ENCODE data around the gene ADIRF.
"Not testable (repeated sequence)": the region's sequence is repeated elsewhere in the genome, so short reads cannot be mapped to it uniquely, and the experiment has no call there.

ADIRF gene

DNA sequence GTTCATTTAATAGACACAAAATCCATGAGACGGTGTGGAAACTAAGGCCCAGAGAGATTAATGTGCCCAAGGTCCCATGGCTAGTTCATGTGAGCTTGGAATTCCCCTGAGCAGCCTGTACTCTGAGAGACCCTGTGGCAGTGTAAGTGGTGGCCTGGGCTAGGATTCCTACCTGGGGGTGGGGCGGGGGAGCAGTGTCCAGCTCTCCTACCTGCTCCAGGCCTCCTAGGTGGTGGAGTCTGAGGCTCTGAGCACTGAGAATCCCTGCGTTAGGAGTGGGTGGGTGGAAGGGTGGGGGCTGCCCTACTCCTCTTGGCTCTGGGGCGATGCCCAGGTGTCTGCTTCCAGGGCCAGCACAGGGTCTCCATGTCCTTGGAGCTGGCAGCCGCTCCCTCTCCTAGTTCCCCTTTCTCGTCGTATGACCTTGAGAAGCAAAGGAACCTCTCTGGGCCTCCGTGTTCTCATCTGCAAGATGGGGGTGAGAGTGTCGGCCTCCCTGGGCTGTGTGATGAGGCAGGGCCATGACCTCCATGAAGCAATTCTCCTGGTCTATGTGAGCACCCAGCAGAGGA, 7.3 kb upstream of the ADIRF start:
- no peak for DNase-seq (ENCODE audit: low spot score)

DNA sequence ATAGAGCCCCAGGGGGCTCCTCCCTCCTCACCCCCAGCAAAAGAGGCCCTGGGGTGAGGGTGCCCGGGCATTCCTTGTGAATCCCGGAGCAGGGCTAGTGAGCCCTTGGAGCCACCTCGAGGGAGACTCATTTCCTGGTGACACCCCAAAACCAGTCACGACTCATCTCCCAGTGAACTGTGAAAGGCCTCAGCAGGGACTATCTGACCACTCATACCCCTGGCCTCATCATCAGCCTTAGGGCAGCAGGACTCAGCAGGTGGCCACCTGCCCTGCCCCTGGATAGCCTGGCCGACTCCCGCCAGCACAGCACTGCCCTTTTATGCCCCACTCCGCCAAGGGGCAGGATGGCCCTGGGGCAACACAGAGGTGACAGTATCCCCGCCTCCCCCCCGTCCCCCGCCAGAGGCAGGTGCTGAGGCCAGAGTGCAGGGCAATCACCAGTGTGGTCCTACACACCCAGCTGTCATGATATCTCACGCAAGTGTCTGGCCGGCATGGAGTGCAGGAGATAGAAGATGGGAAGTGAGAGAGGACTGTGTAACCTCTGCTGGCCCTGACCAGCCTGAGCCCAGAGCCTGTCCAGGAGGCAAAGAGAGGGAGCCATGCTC, 6.7 kb upstream of the ADIRF start:
- DNase-seq (ENCODE audit: low spot score): no peak

DNA sequence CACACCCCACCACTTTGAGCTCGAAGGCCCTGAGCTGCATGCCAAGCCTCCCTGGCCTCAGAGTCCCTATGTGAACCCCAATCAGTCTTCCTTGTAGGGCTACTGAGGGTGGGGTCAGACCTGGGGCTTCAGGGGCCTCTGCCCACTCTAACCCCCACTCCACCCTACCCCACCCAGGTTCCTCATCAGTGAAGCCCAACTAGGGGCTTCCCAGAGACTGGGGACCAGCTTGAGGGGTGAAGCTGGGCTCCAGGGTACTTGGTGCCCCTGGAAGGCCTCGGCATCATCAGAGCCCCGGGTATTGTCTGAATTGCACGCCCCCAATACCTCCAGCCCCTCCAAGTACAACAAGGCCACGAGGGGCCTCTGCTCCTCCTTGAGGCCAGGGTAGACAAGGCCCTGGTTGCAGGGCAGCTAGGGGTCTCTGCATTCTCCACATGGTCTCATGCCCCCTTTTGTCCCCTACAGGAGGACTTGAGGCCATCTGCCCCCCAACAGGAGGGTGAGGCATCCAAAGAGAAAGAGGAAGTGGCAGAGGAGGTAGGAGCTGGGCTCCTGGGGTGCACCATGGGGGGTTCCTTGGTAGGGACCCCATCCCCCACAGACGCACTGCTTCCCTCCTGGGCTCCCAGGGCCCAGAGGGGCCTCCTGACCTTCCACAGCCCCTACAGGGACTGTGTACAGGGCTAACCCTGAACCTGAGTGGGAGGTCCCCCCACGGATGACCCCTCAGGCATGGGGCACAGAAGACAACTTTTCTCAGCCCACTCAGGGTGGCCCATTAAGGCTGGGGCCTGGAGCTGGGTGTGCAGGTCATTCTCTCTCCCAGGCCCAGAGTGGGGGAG, 5.9 kb upstream of the ADIRF start:
- no peak for DNase-seq (ENCODE audit: low spot score)

- DNase-seq (ENCODE audit: low spot score): no peak
Observed at GRCh38 chr10:86962981-86963310, 5.3 kb upstream of the ADIRF start.

- no peak for DNase-seq (ENCODE audit: low spot score)
Observed at GRCh38 chr10:86963341-86963919, 4.9 kb upstream of the ADIRF start.

DNA sequence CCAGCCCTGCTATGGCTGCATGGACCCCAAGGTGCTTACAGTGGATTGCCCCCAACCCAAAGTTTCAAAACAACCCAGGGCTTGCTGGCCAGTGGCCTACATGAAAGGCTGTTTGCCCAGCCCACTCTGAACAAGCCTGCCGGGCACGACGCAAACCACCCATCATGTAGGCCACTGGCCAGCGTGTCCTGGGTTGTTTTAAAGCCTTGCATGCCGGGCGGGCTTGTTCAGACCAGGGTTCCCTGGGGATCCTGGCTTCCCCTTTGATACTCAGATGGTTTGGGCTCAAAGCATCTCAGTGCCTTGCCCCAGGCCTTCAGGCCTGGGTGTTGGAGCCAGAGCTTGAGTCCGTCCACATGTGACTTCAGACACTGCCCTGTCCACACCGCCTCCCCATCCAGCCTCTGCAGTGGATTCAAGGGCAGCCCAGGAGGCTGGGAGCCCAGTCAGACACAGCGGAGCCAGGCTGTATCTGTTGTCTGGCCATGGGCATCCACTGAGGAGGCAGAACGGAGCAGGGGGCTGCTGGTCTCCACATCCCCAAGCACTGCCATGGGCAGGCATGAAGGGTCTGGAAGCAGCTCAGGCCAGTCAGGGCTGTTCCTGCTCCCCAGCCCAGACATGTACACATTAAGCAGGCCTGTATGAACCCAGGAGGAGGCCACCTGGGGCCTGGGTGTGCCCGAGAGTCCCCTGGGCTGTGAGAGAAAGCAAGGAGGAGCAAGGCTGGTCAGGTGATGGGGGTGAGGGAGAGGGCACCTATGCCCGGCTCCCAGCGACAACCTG, 4.0 kb upstream of the ADIRF start:
- no peak for DNase-seq (ENCODE audit: low spot score)

- no peak for DNase-seq (ENCODE audit: low spot score)
Observed at GRCh38 chr10:86964847-86965190, 3.5 kb upstream of the ADIRF start.

DNA sequence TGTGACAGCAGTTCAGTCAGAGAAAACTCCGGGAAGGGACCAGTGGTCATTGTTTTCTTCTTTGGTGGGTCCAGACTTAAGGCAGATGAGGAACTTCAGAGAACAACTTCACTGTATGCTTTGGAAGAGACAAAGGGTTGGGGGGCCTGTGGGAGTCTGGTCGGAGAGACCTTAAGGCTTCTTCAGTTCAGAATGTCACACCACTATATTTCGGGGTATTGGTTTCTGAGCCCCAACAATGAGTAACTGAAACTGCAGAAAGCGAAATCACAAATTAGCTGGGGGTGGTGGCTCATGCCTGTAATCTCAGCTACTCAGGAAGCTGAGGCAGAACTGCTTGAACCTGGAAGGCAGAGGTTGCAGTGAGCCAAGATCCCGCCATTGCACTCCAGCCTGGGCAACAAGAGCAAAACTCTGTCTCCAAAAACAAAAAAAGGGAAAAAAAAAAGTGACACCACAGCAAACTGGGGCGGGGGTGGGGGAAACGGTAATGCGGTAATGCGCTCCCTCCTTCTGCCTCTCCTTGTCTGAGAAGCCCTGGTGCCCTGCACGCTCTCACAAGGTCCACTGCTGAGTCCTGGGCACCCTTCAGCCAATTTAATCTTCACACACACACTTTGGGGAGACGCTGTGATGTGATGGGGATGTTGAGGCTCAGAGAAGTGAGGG, 2.2 kb upstream of the ADIRF start:
- no peak for DNase-seq (ENCODE audit: low spot score)

- DNase-seq (ENCODE audit: low spot score): no peak
Observed at GRCh38 chr10:86967481-86967941, 771 bp upstream of the ADIRF start.

GRCh38 chr10:86968994-86969355, 693 bp downstream of the ADIRF start:
- no peak for DNase-seq (ENCODE audit: low spot score)

GRCh38 chr10:86969421-86970041, 1.2 kb downstream of the ADIRF start:
- DNase-seq (ENCODE audit: low spot score): no peak

DNA sequence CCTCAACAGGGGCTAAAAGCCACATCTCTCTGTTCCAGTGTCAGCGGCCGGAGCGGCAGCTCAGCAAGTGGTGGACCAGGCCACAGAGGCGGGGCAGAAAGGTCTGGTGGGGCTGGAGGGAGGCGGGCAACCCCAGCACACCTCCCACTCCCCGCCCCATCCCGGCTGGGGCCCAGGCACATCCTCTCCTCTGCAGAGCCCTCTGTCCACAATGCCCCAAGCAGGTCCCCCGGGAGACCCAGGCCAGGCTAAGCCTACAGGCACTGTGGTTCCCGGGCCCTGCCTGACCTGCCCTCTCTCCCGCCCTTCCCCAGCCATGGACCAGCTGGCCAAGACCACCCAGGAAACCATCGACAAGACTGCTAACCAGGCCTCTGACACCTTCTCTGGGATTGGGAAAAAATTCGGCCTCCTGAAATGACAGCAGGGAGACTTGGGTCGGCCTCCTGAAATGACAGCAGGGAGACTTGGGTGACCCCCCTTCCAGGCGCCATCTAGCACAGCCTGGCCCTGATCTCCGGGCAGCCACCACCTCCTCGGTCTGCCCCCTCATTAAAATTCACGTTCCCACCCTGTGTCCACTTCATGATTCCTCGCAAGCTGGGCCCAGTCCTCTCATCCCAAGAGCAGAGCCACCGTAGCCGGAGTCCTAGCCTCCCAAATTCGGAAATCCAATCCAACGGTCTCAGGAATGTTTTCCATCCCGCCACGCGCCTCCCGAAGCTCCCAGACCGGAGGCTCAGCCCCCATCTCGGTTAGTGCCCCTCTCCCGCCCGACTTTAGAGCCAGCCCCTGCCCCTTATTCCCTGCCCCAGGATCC, 2.1 kb downstream of the ADIRF start:
- DNase-seq (ENCODE audit: low spot score): no peak

DNA sequence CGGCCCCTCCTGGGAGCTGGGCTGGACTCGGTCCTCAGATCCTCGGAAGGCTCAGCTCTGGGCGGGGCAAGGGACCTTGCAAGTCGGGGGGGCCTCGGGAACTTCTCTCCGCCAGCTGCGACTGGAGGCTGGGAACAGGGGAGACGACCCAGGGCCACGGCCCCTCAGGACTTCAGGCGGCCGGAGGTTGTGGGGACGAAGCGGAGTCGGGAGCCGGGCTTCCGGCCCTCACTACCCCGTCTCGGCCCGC, 2.6 kb downstream of the ADIRF start:
- DNase-seq (ENCODE audit: low spot score): no peak

- DNase-seq (ENCODE audit: low spot score): peak; percentile 91
Observed at GRCh38 chr10:86971232-86971991, 3.1 kb downstream of the ADIRF start.

GRCh38 chr10:86972613-86973380, 4.5 kb downstream of the ADIRF start:
- no peak for DNase-seq (ENCODE audit: low spot score)

GRCh38 chr10:86974484-86974883, 6.2 kb downstream of the ADIRF start:
- no peak for DNase-seq (ENCODE audit: low spot score)

DNA sequence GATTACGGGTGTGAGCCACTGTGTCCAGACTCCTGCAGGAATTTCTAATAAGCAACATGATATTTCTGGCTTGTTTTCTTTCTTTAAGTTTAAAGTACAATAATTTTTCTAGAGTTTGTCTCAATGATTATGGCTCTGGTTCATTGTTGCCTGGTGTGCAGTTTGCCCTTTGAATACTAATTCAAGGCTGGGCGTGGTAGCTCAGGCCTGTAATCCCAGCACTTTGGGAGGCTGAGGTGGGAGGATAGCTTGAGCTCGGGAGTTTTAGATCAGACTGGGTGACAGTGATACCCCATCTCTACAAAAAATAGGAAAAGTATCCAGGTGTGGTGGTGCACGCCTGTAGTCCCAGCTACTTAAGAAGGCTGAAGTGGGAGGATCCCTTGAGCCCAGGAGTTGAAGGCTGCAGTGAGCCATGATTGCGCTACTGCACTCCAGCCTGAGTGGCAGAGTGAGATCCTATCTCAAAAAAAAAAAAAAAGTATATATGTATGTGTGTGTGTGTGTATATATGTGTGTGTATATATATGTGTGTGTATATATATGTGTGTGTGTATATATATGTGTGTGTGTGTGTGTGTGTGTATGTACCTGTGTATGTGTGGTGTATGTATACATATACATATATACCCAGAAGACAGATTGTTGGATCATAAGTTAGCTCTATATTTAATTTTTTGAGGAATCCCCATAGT, 8.2 kb downstream of the ADIRF start:
- no peak for DNase-seq (ENCODE audit: low spot score)

DNA sequence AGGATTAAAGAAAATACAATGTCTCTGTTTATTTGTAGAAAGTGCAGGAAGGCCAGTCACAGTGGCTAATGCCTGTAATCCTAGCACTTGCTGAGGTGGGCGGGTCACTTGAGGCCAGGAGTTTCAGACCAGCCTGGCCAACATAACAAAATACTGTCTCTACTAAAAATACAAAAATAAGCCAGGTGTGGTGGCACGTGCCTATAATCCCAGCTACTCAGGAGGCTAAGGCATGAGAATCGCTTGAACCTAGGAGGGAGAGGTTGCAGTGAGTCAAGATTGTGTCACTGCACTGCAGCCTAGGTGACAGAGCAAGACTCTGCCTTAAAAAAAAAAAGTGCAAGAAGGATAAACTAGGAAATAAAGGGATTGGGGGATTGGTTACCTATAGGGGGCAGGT, 10.2 kb downstream of the ADIRF start:
- not testable (repeated sequence) for DNase-seq (ENCODE audit: low spot score)

Data from CD4-positive, alpha-beta T cell treated with Interleukin-15 for 4 hours (primary cell).